Upper lobe of right lung (tissue), 1 donor: Measurements from ENCODE around the gene C16orf92. TPM values are rescaled to one million over a fixed set of nuclear protein-coding genes. Genes with fewer than 3 reads are reported as not detected.

Experiments
- ATAC-seq: fragments of 200-7000 bp; cut with Tn5 transposase; one replicate; pipeline ENCODE4 v1.9.1; 2020; ENCODE audit warnings: mild to moderate bottlenecking, moderate library complexity
- DNase-seq: peaks from one replicate; pipeline ENCODE4 v3.0.0-alpha.2; 2020
- H3K27ac ChIP-seq: fragments of 200-600 bp; one replicate; pipeline ENCODE4 v1.8.0; 2022
- H3K27me3 ChIP-seq: fragments of 200-600 bp; one replicate; pipeline ENCODE4 v1.8.0; 2022; ENCODE audit warnings: mild to moderate bottlenecking
- H3K36me3 ChIP-seq: fragments of 200-600 bp; one replicate; pipeline ENCODE4 v1.8.0; 2022
- H3K4me1 ChIP-seq: fragments of 200-600 bp; one replicate; pipeline ENCODE4 v1.8.0; 2022
- H3K4me3 ChIP-seq: fragments of 200-600 bp; one replicate; pipeline ENCODE4 v1.8.0; 2022; ENCODE audit warnings: mild to moderate bottlenecking
- H3K9me3 ChIP-seq: fragments of 200-600 bp; one replicate; pipeline ENCODE4 v1.8.0; 2022
- CTCF ChIP-seq: fragments of 200-600 bp; IDR thresholded peaks from one replicate; pipeline ENCODE4 v1.8.0; 2022; ENCODE audit warnings: antibody characterized with exemption
- intact Hi-C: fragments of 100-400 bp; cut with DNase I; formaldehyde crosslinking; loops from one replicate; pipeline ENCODE4 v1.11.0; 2022
- total RNA-seq: library from RNA; stranded (reverse); fragmentation: NEBNext Ultra II Directional; extraction: Animal tissue kit (Norgen Biotek cat#: 25700); gene quantifications from one replicate; pipeline ENCODE4 v1.2.1, GENCODE V29; 2021
- donor health status: DM: no; HTN: yes; CAD: no; lungs with severe emphysema.

Gene C16orf92
- total RNA-seq, 1 donor from 2014 or later: not detected

- Histone ChIP-seq H3K9me3 (no peaks in the 10 kb centered on the region), H3K27me3 (no peaks in the 10 kb centered on the region), H3K4me1 (no peaks in the 10 kb centered on the region), H3K27ac (no peak overlapping the region), H3K36me3 (no peaks in the 10 kb centered on the region), H3K4me3 (no peak overlapping the region)
- ATAC-seq (no peak), DNase-seq (no peak)
- intact Hi-C loops: no loop called here
- TF ChIP-seq CTCF: no peak
These were observed 23.2 kb downstream of the C16orf92 start for GRCh38 chr16:30046178-30046577.

GRCh38 chr16:30046588-30046987, 23.6 kb downstream of the C16orf92 start:
- ATAC-seq: no peak
- Histone ChIP-seq H3K4me1 (no peaks in the 10 kb centered on the region), H3K36me3 (no peaks in the 10 kb centered on the region), H3K9me3 (no peaks in the 10 kb centered on the region), H3K27me3 (no peaks in the 10 kb centered on the region), H3K4me3 (no peak overlapping the region), H3K27ac (no peak overlapping the region)
- TF ChIP-seq CTCF: no peak
- intact Hi-C loops: no loop called here
- no peak for DNase-seq

- ATAC-seq (no peak), DNase-seq (no peak)
- Histone ChIP-seq H3K27me3 (no peaks in the 10 kb centered on the region), H3K9me3 (no peaks in the 10 kb centered on the region), H3K27ac (no peak overlapping the region), H3K4me3 (no peak overlapping the region), H3K4me1 (peaks cover 8% of the 10 kb centered on the region), H3K36me3 (no peaks in the 10 kb centered on the region)
- intact Hi-C loops: no loop called here
- no peak for TF ChIP-seq CTCF
These were observed 26.9 kb downstream of the C16orf92 start for GRCh38 chr16:30049871-30050270.

GRCh38 chr16:30051518-30051917, 28.5 kb downstream of the C16orf92 start:
- no peak for ATAC-seq
- Histone ChIP-seq H3K9me3 (no peaks in the 10 kb centered on the region), H3K4me3 (no peak overlapping the region), H3K27me3 (no peaks in the 10 kb centered on the region), H3K36me3 (no peaks in the 10 kb centered on the region), H3K27ac (no peak overlapping the region), H3K4me1 (peaks cover 8% of the 10 kb centered on the region)
- no peak for DNase-seq
- intact Hi-C loops: no loop called here
- no peak for TF ChIP-seq CTCF

- Histone ChIP-seq H3K4me1 (peaks cover 8% of the 10 kb centered on the region), H3K4me3 (peak overlapping the region; percentile 72), H3K27ac (peak overlapping the region; percentile 49), H3K9me3 (no peaks in the 10 kb centered on the region), H3K27me3 (no peaks in the 10 kb centered on the region), H3K36me3 (no peaks in the 10 kb centered on the region)
- peak; percentile 97 for DNase-seq
- TF ChIP-seq CTCF: no peak
- ATAC-seq: peak; percentile 97
- intact Hi-C loops: no loop called here
These were observed 29.8 kb downstream of the C16orf92 start for GRCh38 chr16:30052671-30053372.
